Chondrocyte (in vitro differentiated cells): ENCODE measurements around the gene TEX101. TPM values are rescaled to one million over a fixed set of nuclear protein-coding genes. Genes with fewer than 3 reads are reported as not detected.

Experiments used
- DNase-seq: peaks from one replicate; pipeline ENCODE4 v3.0.0; 2021; ENCODE audit warnings: mixed read lengths, low spot score
- H3K27ac Mint-ChIP-seq: one replicate; pipeline ENCODE4 v1.8.0; 2021; ENCODE audit warnings: mild to moderate bottlenecking, moderate library complexity, mixed read lengths; ENCODE audit not compliant: unreplicated experiment
- H3K27me3 Mint-ChIP-seq: 2 replicates; pipeline ENCODE4 v1.8.0; 2021; ENCODE audit warnings: low read depth, mixed read lengths
- H3K36me3 Mint-ChIP-seq: 2 replicates; pipeline ENCODE4 v1.8.0; 2021; ENCODE audit warnings: low read depth, mixed read lengths
- H3K4me1 Mint-ChIP-seq: 2 replicates; pipeline ENCODE4 v1.8.0; 2021; ENCODE audit warnings: low read depth, mild to moderate bottlenecking, mixed read lengths
- H3K4me3 Mint-ChIP-seq: one replicate; pipeline ENCODE4 v1.8.0; 2021; ENCODE audit warnings: mild to moderate bottlenecking, moderate library complexity, mixed read lengths; ENCODE audit not compliant: unreplicated experiment
- H3K9me3 Mint-ChIP-seq: 2 replicates; pipeline ENCODE4 v1.8.0; 2021; ENCODE audit warnings: low read depth, mixed read lengths
- total RNA-seq: library from RNA; stranded (reverse); gene quantifications from 3 replicates; pipeline ENCODE4 v1.2.1, GENCODE V29; 2021
- TF ChIP-seq, protein P1 (sequence below): fragments of 200-600 bp; sonication (generic); IDR thresholded peaks from 2 replicates; pipeline ENCODE4 v1.5.0; 2021; ENCODE audit warnings: antibody characterized with exemption, mild to moderate bottlenecking, moderate library complexity

Gene TEX101
- total RNA-seq, 1 donor from 2014 or later: not detected

GRCh38 chr19:43395561-43395960 lies 19.1 kb upstream of the TEX101 start:
- TF ChIP-seq, protein P1, sequence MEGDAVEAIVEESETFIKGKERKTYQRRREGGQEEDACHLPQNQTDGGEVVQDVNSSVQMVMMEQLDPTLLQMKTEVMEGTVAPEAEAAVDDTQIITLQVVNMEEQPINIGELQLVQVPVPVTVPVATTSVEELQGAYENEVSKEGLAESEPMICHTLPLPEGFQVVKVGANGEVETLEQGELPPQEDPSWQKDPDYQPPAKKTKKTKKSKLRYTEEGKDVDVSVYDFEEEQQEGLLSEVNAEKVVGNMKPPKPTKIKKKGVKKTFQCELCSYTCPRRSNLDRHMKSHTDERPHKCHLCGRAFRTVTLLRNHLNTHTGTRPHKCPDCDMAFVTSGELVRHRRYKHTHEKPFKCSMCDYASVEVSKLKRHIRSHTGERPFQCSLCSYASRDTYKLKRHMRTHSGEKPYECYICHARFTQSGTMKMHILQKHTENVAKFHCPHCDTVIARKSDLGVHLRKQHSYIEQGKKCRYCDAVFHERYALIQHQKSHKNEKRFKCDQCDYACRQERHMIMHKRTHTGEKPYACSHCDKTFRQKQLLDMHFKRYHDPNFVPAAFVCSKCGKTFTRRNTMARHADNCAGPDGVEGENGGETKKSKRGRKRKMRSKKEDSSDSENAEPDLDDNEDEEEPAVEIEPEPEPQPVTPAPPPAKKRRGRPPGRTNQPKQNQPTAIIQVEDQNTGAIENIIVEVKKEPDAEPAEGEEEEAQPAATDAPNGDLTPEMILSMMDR: no peak

GRCh38 chr19:43406297-43406696 lies 8.4 kb upstream of the TEX101 start:
- Mint-ChIP-seq H3K4me3 (no peak overlapping the region), H3K9me3 (no peaks in the 10 kb centered on the region), H3K27me3 (peaks cover 11% of the 10 kb centered on the region), H3K4me1 (no peaks in the 10 kb centered on the region), H3K36me3 (no peaks in the 10 kb centered on the region), H3K27ac (no peak overlapping the region)
- no peak for DNase-seq
- TF ChIP-seq, protein P1: no peak

More at GRCh38 chr19:43395561-43395960, 19.1 kb upstream of the TEX101 start:
- peaks cover 20% of the 10 kb centered on the region for H3K27me3 Mint-ChIP-seq
- H3K27ac Mint-ChIP-seq: no peak overlapping the region
- H3K9me3 Mint-ChIP-seq: no peaks in the 10 kb centered on the region
- no peaks in the 10 kb centered on the region for H3K36me3 Mint-ChIP-seq
- DNase-seq: no peak
- H3K4me3 Mint-ChIP-seq: no peak overlapping the region
- no peaks in the 10 kb centered on the region for H3K4me1 Mint-ChIP-seq

GRCh38 chr19:43407416-43408005 lies 7.2 kb upstream of the TEX101 start:
- Mint-ChIP-seq H3K27ac (no peak overlapping the region), H3K9me3 (no peaks in the 10 kb centered on the region), H3K4me3 (no peak overlapping the region), H3K4me1 (no peaks in the 10 kb centered on the region), H3K27me3 (peaks cover 6% of the 10 kb centered on the region), H3K36me3 (no peaks in the 10 kb centered on the region)
- TF ChIP-seq, protein P1: no peak
- DNase-seq: no peak

DNA sequence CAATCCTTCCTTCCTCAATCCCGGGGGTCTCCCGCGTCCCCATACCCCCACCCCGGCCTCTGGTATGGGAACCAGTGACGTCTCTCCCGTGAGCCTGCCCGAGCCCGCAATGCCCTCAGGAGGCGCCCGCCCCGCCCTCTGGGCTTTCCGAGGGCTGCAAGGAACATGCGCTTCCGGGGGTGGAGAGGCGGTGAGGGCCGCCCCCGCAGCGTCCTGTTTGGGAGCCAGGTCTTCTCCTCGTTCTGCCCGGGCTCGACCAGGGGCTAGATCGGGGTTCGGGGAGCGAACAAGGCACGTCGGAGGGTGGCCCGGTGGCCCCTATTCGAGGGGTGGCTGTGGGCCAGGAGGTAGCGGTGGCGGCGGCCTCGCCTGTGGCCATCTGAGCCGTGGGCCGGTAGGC lies 6.6 kb upstream of the TEX101 start:
- Mint-ChIP-seq H3K4me1 (no peaks in the 10 kb centered on the region), H3K9me3 (no peaks in the 10 kb centered on the region), H3K27me3 (peaks cover 6% of the 10 kb centered on the region), H3K27ac (no peak overlapping the region), H3K36me3 (no peaks in the 10 kb centered on the region), H3K4me3 (no peak overlapping the region)
- TF ChIP-seq, protein P1: no peak
- no peak for DNase-seq

DNA sequence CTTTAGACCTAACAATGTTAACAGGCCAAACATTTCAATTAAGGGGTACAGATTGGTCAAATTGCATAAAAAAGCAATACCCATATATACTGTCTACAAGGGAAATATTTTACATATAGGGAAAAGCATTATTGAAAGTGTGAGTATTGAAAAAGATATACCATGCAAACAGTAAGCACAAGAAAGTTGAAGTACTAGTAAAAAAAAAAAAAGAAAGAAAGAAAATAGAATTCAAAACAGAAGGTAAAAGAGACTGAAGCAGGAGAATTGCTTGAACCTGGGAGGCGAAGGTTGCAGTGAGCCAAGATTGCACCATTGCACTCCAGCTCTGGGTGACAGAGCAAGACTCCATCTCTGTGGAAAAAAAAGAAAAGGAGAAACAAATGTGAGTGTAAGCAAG lies 5.3 kb upstream of the TEX101 start:
- Mint-ChIP-seq H3K36me3 (no peaks in the 10 kb centered on the region), H3K4me1 (no peaks in the 10 kb centered on the region), H3K27me3 (peaks cover 6% of the 10 kb centered on the region), H3K27ac (no peak overlapping the region), H3K4me3 (no peak overlapping the region), H3K9me3 (no peaks in the 10 kb centered on the region)
- TF ChIP-seq, protein P1: no peak
- no peak for DNase-seq
